ENCODE data around the gene LURAP1L.

Gene LURAP1L

GRCh38 chr9:12862611-12863410 is 88.0 kb downstream of the LURAP1L start:
- no peak for TF ChIP-seq CTCF (IDR thresholded peaks at IDR 0.05)

GRCh38 chr9:12863618-12864017 is 88.8 kb downstream of the LURAP1L start:
- TF ChIP-seq CTCF (IDR thresholded peaks at IDR 0.05): no peak

All from LNCAP (cell line).